Measurements from ENCODE around the gene PRKAB1.

The PRKAB1 gene

GRCh38 chr12:119714614-119715267 is 46.8 kb downstream of the PRKAB1 start:
- no peak for DNase-seq

DNA sequence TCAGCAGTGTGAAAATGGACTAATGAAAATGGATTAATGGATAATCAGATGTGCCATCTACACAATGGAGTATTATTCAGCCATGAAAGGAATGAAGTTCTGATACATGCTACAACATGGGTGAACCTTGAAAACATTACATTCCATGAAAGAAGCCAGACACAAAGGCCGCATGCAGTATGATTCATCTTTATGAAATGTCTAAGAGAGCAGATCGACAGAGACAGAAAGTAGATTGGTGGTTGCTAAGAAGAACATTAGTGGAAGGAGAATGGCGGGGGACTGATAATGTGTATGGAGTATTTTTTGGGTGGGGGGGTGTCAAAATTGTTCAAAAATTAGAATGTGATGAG is 47.3 kb downstream of the PRKAB1 start:
- no peak for DNase-seq

GRCh38 chr12:119718141-119718540 is 50.2 kb downstream of the PRKAB1 start:
- DNase-seq, result no peak

DNA sequence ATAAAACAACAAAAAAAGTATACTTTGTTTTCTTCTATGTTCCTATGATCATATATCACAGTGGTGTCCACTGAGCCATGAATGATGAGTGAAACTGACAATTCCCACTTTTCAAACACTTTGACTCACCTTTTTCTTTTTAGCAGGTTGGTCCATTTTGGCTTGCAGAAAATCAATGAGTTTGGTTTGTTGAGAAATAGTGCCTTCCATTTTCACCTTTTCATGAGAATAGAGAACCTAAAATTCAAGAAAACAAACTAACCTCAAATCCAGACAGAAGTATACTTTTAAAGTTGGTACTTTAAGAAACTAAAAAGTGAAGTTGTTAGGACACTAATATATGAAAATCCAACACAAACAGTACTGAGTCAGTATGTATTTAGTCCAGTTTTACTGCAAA is 52.4 kb downstream of the PRKAB1 start:
- no peak for DNase-seq

DNA sequence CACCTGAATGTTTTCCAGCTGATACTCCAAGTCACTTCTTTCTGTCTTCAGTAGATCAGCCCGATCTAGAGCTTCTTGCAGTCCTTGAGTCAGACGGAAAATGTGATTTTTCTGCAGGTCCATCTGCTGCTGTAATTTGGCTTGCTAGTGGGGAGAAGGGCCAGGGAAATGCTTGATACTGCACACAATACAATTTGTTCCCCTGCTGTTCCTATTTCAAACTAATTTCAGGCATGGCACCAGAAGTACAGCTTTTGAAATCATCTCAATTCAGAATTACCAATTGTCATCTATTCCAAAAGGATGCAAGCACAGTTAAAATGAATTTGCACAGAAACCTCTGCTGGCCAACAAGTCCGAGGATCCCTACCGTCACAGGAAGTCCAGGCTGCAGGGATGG is 53.4 kb downstream of the PRKAB1 start:
- no peak for DNase-seq

GRCh38 chr12:119725523-119725922 is 57.6 kb downstream of the PRKAB1 start:
- DNase-seq, result no peak

- DNase-seq, result no peak
Measured at GRCh38 chr12:119727600-119728443, 59.9 kb downstream of the PRKAB1 start.

DNA sequence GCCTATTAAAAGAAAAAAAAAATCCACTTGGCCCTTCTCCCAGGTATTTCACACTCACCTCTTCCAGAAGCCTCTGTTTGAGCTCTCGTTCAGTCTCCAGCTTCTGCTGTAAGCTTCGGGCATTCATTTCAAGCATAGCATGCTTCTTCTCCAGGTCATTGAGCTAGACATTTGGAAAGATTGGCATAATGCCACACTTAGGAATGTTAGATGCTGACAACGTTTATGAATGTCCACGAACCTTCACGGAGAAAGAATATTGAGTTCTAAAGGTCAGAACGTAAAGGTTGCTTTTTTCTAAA is 60.5 kb downstream of the PRKAB1 start:
- DNase-seq, result no peak

DNA sequence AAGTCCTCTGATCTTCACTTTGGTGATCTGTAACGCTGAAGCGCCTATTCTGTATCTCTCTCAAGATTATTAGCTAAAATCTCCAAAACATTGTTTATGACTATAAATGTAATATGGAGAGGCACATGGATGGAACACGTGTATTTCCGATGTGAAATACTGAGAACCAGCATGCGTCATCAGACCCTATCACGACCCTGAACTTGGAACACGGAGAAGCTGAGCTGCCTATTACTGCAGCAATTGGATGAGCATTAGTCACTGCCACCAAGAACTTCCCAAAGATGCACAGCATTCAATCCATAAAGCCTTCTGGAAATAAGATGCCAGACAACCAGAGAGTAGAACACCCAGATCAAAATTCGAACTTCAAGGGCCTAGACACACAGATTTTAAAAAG is 61.9 kb downstream of the PRKAB1 start:
- no peak for DNase-seq

GRCh38 chr12:119730381-119730780 is 62.4 kb downstream of the PRKAB1 start:
- no peak for DNase-seq
